ENCODE measurements around the gene BTG2. TPM values are rescaled to one million over a fixed set of nuclear protein-coding genes. Genes with fewer than 3 reads are reported as not detected.

BTG2 gene
- total RNA-seq, 1 experiment from 2014 or later = 8.7 TPM

GRCh38 chr1:203282720-203283542, 22.4 kb upstream of the BTG2 start:
- Histone ChIP-seq H3K36me3 (replicated peaks; ENCODE audit: control insufficient read depth, insufficient read depth, low read length) (no peaks in the 10 kb centered on the region), H3K27me3 (ENCODE audit: control insufficient read depth, insufficient read depth, low read length) (peaks cover 17% of the 10 kb centered on the region), H3K4me3 (ENCODE audit: insufficient read depth, low read depth, low read length) (no peak overlapping the region)
- no peak for DNase-seq

GRCh38 chr1:203283597-203283996, 21.7 kb upstream of the BTG2 start:
- peaks cover 23% of the 10 kb centered on the region for H3K27me3 ChIP-seq (ENCODE audit: control insufficient read depth, insufficient read depth, low read length)
- no peak for DNase-seq
- H3K4me3 ChIP-seq (ENCODE audit: insufficient read depth, low read depth, low read length) = no peak overlapping the region
- no peaks in the 10 kb centered on the region for H3K36me3 ChIP-seq (replicated peaks; ENCODE audit: control insufficient read depth, insufficient read depth, low read length)

- Histone ChIP-seq H3K4me3 (ENCODE audit: insufficient read depth, low read depth, low read length) (no peak overlapping the region), H3K27me3 (ENCODE audit: control insufficient read depth, insufficient read depth, low read length) (peaks cover 25% of the 10 kb centered on the region), H3K36me3 (replicated peaks; ENCODE audit: control insufficient read depth, insufficient read depth, low read length) (no peaks in the 10 kb centered on the region)
- DNase-seq = no peak
Measured at GRCh38 chr1:203284411-203285123, 20.8 kb upstream of the BTG2 start.

- Histone ChIP-seq H3K36me3 (replicated peaks; ENCODE audit: control insufficient read depth, insufficient read depth, low read length) (no peaks in the 10 kb centered on the region), H3K4me3 (ENCODE audit: insufficient read depth, low read depth, low read length) (no peak overlapping the region), H3K27me3 (ENCODE audit: control insufficient read depth, insufficient read depth, low read length) (peaks cover 33% of the 10 kb centered on the region)
- DNase-seq = no peak
Measured at GRCh38 chr1:203286161-203286984, 18.9 kb upstream of the BTG2 start.

GRCh38 chr1:203287109-203287893, 18.0 kb upstream of the BTG2 start:
- Histone ChIP-seq H3K4me3 (ENCODE audit: insufficient read depth, low read depth, low read length) (no peak overlapping the region), H3K27me3 (ENCODE audit: control insufficient read depth, insufficient read depth, low read length) (peaks cover 36% of the 10 kb centered on the region), H3K36me3 (replicated peaks; ENCODE audit: control insufficient read depth, insufficient read depth, low read length) (no peaks in the 10 kb centered on the region)
- DNase-seq = peak; percentile 66

GRCh38 chr1:203287898-203288297, 17.4 kb upstream of the BTG2 start:
- Histone ChIP-seq H3K27me3 (ENCODE audit: control insufficient read depth, insufficient read depth, low read length) (peaks cover 36% of the 10 kb centered on the region), H3K36me3 (replicated peaks; ENCODE audit: control insufficient read depth, insufficient read depth, low read length) (no peaks in the 10 kb centered on the region), H3K4me3 (ENCODE audit: insufficient read depth, low read depth, low read length) (no peak overlapping the region)
- DNase-seq = no peak

- no peak overlapping the region for H3K4me3 ChIP-seq (ENCODE audit: insufficient read depth, low read depth, low read length)
- DNase-seq = no peak
- peaks cover 40% of the 10 kb centered on the region for H3K27me3 ChIP-seq (ENCODE audit: control insufficient read depth, insufficient read depth, low read length)
- H3K36me3 ChIP-seq (replicated peaks; ENCODE audit: control insufficient read depth, insufficient read depth, low read length) = no peaks in the 10 kb centered on the region
Measured at GRCh38 chr1:203288400-203288799, 16.9 kb upstream of the BTG2 start.

GRCh38 chr1:203289281-203289981, 15.9 kb upstream of the BTG2 start:
- peaks cover 40% of the 10 kb centered on the region for H3K27me3 ChIP-seq (ENCODE audit: control insufficient read depth, insufficient read depth, low read length)
- no peaks in the 10 kb centered on the region for H3K36me3 ChIP-seq (replicated peaks; ENCODE audit: control insufficient read depth, insufficient read depth, low read length)
- no peak overlapping the region for H3K4me3 ChIP-seq (ENCODE audit: insufficient read depth, low read depth, low read length)
- DNase-seq = peak; percentile 52

GRCh38 chr1:203289982-203290260, 15.4 kb upstream of the BTG2 start:
- Histone ChIP-seq H3K4me3 (ENCODE audit: insufficient read depth, low read depth, low read length) (no peak overlapping the region), H3K27me3 (ENCODE audit: control insufficient read depth, insufficient read depth, low read length) (peaks cover 39% of the 10 kb centered on the region), H3K36me3 (replicated peaks; ENCODE audit: control insufficient read depth, insufficient read depth, low read length) (no peaks in the 10 kb centered on the region)
- DNase-seq = no peak

- peak overlapping the region; percentile 40 for H3K4me3 ChIP-seq (ENCODE audit: insufficient read depth, low read depth, low read length)
- peaks cover 42% of the 10 kb centered on the region for H3K27me3 ChIP-seq (ENCODE audit: control insufficient read depth, insufficient read depth, low read length)
- DNase-seq = peak; percentile 96
- no peaks in the 10 kb centered on the region for H3K36me3 ChIP-seq (replicated peaks; ENCODE audit: control insufficient read depth, insufficient read depth, low read length)
Measured at GRCh38 chr1:203290261-203291089, 14.8 kb upstream of the BTG2 start.

- no peak for DNase-seq
- Histone ChIP-seq H3K4me3 (ENCODE audit: insufficient read depth, low read depth, low read length) (no peak overlapping the region), H3K27me3 (ENCODE audit: control insufficient read depth, insufficient read depth, low read length) (peaks cover 39% of the 10 kb centered on the region), H3K36me3 (replicated peaks; ENCODE audit: control insufficient read depth, insufficient read depth, low read length) (no peaks in the 10 kb centered on the region)
Measured at GRCh38 chr1:203291201-203292096, 13.9 kb upstream of the BTG2 start.

GRCh38 chr1:203295796-203296195, 9.5 kb upstream of the BTG2 start:
- Histone ChIP-seq H3K4me3 (ENCODE audit: insufficient read depth, low read depth, low read length) (no peak overlapping the region), H3K36me3 (replicated peaks; ENCODE audit: control insufficient read depth, insufficient read depth, low read length) (no peaks in the 10 kb centered on the region), H3K27me3 (ENCODE audit: control insufficient read depth, insufficient read depth, low read length) (peaks cover 33% of the 10 kb centered on the region)
- DNase-seq = no peak
